ENCODE results near the gene AFF2.

Gene AFF2

DNA sequence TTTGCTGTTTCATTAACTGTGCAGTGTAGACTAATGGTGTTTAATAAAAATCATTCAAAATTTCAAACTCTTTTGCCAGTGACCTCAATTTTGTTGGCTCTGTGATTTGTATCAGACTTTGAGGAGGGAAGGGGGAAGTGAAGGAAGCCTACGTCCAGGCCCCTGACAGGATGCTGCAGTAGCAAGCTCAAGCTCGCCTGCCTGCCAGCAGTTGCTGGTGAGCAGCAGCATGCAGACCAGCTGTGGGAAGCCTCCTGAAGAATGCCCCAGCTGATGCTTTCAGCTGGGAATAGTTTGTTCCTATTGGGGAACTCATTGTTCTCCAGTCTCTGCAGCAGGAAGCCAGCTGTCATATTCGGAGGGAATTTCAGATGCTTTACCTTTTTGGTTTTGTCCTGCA lies 495.2 kb downstream of the AFF2 start:
- no peak for DNase-seq (ENCODE audit: low read depth in 1 of 2, low spot score in 1 of 2)

DNA sequence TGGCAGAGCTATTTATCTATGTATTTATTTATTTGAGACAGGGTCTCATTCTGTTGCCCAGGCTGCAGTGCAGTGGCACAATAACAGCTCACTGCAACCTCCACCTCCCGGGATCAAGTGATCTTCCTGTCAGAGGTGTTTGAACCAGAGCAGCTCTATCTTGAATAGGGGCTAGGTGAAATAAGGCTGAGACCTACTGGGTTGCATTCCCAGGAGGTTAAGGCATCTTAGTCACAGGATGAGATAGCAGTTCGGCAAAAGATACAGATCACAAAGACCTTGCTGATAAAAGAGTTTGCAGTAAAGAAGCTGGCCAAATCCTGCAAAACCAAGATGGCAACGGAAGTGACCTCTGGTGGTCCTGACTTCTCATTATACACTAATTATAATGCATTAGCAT lies 501.9 kb downstream of the AFF2 start:
- no peak for DNase-seq (ENCODE audit: low read depth in 1 of 2, low spot score in 1 of 2)

DNA sequence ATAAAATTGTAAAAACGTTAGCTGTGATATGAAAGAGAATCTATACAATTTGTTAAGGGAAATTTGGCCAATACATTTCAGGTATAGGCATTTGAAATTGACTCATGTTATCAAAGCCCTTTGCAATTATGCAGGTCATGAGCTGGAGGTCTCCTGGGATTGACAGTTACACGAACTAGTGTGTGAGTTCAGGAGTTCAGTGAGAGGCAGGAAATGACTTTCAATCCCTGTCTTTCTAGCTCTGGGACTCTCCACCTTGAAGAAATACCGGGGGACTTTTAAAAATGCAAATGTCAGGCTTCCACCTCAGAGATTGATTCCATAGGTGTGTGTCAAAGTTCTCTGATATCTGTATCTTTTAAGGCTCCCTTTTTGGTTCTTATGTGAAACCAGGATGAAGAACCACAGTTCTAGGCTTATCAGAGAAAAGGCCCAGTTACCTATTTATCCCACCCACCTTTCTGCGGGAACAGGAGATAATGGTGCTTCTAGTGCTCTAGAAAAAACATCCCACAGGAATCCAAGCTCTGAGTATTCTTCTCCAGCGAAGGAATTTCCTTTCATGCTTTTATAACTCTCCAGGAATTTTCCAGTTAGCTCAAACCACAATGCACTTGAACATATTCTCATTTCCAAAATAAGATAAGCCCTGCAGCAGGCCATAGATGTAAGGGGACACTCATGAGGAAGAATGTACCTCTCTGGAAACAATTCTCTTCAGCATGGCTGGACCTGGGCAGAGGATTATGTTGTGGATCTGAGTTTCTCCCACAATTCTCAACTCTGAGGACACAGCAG lies 503.6 kb downstream of the AFF2 start:
- no peak for DNase-seq (ENCODE audit: low read depth in 1 of 2, low spot score in 1 of 2)

DNA sequence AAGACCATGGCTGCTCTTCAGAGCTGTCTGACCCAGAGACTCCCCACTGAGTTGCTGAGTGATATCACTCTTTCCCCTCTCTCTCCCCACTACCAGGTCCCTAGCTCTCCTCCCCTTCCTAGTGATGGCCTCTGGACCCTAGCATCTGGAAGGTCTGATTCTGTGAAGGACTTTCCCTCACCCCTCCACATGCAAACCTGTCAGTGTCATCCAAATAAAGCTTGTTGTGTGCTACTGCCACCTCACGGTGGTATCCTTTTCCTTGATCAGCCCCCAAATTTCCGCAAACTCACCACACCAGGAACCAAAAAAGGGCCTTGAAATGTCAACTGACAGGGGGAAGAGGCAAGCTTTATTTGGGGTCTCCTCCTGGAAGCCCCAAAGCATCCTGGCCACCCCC lies 504.5 kb downstream of the AFF2 start:
- no peak for DNase-seq (ENCODE audit: low read depth in 1 of 2, low spot score in 1 of 2)

DNA sequence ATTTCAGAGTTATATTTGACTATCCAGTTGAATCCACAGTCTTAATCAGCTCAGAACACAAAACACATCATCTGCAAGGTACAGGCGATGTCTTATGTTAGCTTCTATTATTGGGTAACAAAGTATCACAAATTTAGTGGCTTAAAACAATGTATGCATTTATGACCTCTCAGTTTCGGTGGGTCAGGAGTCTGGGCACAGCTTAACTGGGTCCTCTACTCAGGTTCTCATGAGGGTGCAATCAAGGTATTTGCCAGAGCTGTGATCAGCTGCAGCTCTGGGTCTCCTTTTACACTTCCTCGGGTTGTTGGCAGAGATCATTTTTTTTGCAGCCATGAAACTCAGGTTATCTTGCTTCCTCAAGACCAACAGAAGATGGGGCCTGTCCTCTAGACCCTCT lies 505.8 kb downstream of the AFF2 start:
- DNase-seq (ENCODE audit: low read depth in 1 of 2, low spot score in 1 of 2), result no peak

DNA sequence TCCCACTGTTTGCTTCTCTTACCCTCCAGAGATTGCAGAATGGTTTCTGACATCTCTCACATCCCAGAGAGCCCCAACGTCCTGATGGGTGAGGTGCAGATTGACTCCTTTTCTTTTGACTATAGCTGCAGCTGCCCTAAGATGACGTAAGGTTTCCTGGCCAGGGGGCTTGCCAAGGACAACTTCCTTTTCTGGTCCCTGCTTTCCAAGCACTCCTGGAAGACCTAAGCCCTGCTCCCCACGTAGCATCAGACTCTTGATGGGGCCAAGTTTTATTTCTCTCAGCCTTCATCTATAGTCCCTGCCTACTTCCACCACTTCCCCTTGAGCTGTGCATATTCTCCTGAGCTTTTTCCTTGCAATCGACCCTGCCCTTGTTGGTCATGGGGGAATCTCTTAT lies 507.0 kb downstream of the AFF2 start:
- DNase-seq (ENCODE audit: low read depth in 1 of 2, low spot score in 1 of 2), result no peak

DNA sequence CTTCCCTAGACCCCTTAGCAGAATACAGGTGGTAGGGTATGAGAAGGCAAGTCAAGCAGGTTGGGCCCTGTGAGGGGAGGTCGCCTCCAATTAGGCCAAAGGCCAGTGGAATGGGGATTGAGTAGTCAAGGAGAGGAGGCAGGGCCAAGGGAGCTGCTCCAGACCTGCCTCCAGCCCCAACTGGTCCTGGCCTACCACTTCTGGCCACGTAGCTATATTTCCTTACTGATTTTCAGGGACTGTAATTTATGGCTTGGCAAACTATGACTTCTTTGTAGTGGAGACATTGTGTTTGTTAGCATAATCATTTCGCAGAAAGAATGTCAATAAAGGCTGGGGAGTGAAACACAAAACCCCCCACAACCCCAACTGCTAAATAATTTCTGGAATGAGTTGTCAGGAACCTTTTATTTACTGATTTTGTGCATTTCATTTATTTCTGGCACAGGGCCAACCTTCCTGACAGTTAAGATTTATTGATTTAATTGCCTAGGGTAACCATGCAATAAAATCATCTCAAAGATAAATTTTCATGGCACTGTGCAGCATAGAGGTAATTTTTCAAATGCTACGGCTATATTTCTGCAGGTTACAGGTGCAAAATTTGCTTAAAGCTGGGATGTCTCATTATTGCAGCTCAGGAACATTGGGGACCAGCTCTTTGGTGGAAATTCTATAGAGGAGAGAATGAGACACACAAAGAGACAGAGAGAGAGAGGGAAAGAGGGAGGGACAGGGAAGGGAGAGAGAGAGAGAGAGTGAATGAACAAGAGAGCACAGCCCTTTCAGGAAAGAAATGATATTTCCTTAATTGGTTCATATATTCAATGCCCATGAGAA lies 509.8 kb downstream of the AFF2 start:
- no peak for DNase-seq (ENCODE audit: low read depth in 1 of 2, low spot score in 1 of 2)

DNA sequence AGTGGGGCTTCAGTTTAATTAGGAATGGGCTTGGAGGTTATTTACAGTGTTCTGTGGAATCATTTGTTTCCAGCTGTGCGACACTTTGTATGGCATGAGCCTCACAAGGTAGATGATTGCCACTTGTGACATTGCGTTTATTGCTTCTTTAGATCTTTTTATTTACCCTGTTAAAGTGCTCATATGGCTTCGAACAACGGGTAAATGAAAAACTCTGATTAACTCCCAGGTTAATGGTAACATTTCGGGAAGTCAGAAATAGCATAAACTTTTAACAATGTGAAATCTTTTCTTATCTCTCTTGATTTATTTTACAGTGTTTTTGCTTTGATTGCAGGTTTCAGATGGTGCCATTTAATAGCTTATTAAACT lies 510.4 kb downstream of the AFF2 start:
- DNase-seq (ENCODE audit: low read depth in 1 of 2, low spot score in 1 of 2), result no peak

DNA sequence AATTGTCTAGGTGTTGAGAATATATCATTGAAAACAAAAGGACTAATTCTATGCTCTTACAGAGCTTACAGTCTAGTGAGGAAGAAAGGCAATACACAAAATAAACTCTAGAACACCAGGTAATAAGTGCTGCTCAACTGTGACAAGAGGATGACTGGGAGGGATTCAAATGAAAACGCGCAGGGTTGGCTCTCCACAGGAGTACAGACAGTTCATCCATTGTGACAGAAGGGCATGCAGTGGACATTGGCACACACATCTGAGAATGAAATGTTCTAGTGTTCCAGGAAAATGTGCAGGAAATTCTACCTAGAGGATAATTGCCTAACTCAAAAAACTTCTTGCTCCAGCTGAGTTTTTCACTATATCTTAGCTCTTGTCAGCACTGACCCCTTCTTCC lies 512.7 kb downstream of the AFF2 start:
- DNase-seq (ENCODE audit: low read depth in 1 of 2, low spot score in 1 of 2), result no peak

DNA sequence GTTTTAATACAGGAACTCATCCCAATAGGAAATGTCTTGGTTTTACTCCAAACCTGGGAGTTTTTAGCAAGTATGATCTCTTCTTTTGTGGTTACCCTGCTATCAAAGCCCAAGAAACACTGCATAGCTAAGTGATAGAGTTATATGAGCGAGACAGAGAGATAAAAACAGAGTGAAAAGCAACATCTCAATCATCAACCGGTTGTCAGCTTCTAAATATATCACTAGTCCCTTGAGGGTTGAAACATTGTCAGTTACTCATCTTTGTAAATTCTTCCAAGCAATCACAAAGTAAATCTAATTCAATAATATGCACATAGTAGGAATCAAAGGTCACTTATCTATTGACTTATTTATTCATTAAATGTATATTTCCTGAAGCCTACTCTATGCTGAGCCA lies 520.7 kb downstream of the AFF2 start:
- DNase-seq (ENCODE audit: low read depth in 1 of 2, low spot score in 1 of 2), result no peak

DNA sequence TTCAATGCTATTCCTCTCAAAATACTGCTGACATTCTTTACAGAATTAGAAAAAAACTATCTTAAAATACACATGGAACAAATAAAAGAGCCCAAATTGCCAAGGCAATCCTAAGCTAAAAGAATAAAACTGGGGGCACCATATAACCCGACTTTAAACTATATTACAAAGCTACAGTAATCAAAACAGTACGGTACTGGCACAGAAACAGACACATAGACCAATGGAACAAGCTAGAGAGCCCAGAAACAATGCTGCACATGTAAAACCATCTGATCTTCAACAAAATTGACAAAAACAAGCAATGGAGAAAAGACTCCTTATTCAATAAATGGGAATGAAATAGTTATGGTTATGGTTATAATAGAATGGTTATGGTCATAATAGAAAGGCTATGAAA lies 522.1 kb downstream of the AFF2 start:
- no peak for DNase-seq (ENCODE audit: low read depth in 1 of 2, low spot score in 1 of 2)

DNA sequence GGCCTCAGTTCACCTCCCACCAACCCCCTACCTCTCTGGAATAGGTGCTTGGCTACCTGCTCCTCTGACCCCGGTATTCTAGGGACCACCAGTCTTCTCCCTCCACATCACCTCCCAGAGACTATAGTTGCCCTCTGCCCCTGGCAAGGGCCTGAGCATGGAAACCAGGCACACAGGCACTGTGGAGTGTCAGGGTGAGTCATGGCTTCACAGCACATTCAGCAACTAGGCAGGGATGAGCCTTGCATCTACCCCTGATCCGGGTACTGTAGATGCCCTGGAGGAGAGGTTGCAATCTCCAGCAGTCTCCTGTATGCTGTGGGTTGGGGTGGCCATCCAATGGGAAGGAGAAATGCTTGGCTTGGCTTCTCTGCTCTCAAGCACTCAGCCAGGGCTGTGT lies 532.0 kb downstream of the AFF2 start:
- no peak for DNase-seq (ENCODE audit: low read depth in 1 of 2, low spot score in 1 of 2)

DNA sequence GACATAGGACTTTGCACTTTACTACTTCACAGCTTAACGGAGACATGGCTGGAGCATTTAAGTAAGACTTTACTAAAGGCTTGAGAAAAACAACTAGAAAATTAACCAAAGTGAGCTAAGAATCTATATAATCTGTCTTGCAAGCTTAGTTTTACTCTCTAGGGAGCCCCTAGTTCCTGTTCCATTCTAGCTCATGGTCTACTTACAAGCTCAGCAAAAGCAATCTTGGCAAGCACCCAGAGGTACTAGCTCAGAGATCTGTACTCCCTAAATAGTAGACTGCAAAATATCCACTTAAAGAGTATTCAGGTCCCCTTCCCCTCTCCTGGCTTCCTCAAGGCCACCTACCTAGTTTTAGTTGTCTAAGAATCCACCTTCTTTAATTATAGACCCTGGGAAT lies 535.7 kb downstream of the AFF2 start:
- DNase-seq (ENCODE audit: low read depth in 1 of 2, low spot score in 1 of 2), result no peak

DNA sequence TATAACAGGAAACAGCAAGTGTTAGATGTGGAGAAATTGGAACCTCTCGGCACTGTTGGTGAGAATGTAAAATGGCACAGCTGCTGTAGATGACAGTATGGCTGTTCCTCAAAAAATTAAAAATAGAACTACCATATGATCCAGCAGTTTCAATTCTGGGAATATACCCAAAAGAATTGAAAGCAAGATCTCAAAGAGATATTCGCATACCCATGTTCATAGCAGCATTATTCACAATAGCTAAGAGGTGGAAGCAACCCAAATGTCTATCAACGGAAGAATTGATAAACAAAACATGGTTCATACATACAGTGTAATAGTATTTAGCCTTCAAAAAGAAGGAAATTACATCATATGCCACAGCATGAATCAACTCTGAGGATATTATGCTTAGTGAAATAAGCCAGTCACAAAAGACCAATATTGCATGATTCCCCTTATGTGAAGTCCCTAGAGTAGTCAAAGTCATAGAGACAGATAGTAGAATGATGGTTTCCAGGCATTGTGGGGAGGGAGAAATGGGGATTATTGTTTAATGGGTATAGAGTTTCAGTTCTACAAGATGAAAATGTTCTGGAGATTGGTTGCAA lies 537.0 kb downstream of the AFF2 start:
- DNase-seq (ENCODE audit: low read depth in 1 of 2, low spot score in 1 of 2), result no peak

DNA sequence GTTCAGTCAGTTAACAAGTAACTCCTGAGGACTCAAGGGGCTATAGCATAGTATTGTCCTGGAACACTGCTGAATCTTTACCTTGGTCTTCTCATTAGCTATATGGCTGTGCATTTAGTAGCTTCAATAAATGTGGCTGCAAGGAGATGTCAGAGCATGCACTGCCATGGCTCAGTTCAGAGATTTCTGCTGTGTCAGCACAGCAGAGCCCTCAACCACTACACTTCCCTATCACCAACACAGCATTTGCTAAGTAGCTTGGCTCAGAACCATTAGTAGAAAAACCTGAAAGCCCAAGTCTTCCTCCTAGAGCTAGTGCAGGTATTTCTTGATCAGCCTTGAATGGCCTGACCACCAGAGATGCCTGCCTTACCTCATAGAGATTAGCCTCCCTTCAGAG lies 538.6 kb downstream of the AFF2 start:
- no peak for DNase-seq (ENCODE audit: low read depth in 1 of 2, low spot score in 1 of 2)

DNA sequence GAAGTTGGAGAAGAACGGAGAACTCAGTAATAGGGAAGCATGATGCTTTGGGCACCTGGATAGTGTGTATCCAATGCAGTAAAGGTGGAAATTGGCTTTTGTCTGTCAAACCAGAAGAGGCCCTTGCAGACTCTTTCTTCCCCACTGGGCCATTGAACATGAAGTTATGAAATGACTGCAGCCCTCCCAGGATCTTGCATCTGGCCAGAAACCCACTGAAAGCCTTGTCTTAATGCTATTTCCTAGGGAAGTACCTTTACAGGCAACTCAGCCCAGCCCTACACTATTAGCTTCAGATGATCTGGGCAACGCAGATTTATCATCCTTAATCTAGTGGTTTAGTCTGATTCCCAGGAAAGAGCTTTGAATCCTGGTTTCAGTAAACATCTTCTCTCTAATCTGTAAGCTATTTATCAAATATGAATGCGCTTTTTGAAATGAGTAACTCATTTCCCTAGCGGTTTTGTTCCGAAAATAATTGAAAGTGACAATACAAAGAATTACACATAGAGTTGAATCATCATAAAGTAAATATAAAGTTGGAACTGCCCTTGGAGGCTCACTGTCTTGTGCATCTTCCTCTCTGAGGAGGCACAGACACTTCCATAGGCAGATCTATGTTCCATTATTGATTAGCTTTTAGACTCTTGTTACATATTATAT lies 540.6 kb downstream of the AFF2 start:
- DNase-seq (ENCODE audit: low read depth in 1 of 2, low spot score in 1 of 2), result no peak

DNA sequence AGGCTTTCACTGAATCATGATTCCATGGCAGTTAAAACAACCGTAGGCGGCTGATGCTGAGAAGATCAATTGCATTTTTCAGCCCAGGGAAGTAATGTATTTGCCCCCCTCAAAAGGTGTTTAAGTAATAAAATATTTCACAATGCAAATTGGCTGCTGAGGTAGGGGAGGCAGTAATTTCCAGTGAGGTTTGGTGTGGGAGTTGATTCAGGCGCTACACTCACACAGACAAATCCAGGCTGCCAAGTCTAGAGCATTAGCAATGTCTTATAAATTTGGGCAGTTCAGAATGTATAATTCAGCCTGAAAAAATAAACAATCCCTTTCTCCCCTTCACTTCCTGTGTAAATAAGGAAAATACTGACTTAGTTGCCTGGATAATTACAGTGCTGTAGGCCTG lies 543.0 kb downstream of the AFF2 start:
- no peak for DNase-seq (ENCODE audit: low read depth in 1 of 2, low spot score in 1 of 2)

DNA sequence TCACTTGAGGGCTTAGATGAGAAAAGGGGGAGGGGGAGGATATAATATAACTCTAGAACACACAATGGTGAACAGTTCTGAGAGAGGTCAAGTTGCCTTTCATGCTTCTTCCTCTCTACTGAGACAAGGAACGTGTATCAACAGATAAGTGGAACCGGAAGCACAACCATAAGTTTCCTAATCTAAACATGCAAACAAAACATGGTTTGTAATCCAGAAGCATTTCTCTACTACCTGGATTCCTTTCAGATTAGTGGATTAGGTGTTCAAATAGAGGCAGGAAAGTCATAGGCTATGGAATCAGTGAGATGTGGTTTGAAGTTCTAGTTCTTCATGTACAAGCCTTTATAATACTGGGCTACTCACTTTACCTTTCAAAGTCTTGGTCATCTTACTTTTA lies 544.1 kb downstream of the AFF2 start:
- DNase-seq (ENCODE audit: low read depth in 1 of 2, low spot score in 1 of 2), result no peak

DNA sequence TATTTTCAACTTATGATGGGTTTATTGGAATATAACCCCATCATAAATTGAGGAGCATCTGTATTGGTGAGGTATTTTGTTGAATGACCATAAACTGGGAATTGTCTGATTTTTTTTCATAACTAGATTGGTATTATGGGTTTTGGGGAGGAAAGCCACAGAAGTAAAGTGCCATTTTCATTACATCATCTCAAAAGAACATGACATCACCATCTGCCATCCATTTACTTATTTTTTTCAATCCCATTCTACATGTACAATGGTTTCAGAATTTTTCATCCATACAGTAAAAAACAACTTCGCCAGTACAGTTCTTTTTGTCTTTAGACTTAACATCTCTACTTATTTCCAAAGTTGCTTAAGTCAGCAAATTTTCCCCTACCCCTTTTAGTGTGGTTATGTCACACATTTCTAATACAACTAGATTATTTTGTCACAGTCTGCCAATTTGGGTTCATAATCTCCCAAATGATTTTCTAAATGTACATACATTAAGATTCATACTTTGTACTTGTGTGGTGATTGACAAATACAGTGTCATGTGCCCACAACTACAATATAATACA lies 545.3 kb downstream of the AFF2 start:
- no peak for DNase-seq (ENCODE audit: low read depth in 1 of 2, low spot score in 1 of 2)

Data from activated T-helper 1 cell treated with anti-CD3 and anti-CD28 coated beads, Interleukin-2, amount 50 U/mL, for 16 hours (primary cell).